Body of pancreas (tissue), 4 donors: Measurements from ENCODE around the gene PRKACA. TPM values are rescaled to one million over a fixed set of nuclear protein-coding genes. Genes with fewer than 3 reads are reported as not detected.
A peak's percentile ranks its signal among the peaks of the same experiment; 100 is the strongest.

ENCODE experiments used
- ATAC-seq: fragments of 150-250 bp; one replicate; pipeline ENCODE4 v1.9.1; 2016
- DNase-seq, 4 donors: peaks; one replicate each; pipeline ENCODE4 v3.0.0-alpha.2; 2019
- H3K27ac ChIP-seq, 4 donors: fragments of 200-600 bp; sonication (generic); 1 replicate in 3 of 4; 2 replicates in 1 of 4; pipeline versions ENCODE4 v1.5.1 to v1.6.1; 2016 to 2019; ENCODE audit warnings: mild to moderate bottlenecking in 1 of 4, mixed read lengths in 1 of 4, moderate library complexity in 1 of 4
- H3K27me3 ChIP-seq, 2 donors: fragments of 200-600 bp; sonication (generic); one replicate each; pipeline ENCODE4 v1.6.0; 2016; ENCODE audit warnings: mild to moderate bottlenecking in 1 of 2
- H3K36me3 ChIP-seq, 2 donors: fragments of 200-600 bp; sonication (generic); replicated peaks in 1 of 2; 2 replicates each; pipeline ENCODE4 v1.5.1; 2016; ENCODE audit warnings: low read depth in 2 of 2; ENCODE audit not compliant: insufficient read depth in 1 of 2
- H3K4me1 ChIP-seq: fragments of 200-600 bp; sonication (generic); one replicate; pipeline ENCODE4 v1.6.0; 2016
- H3K4me3 ChIP-seq, 2 donors: fragments of 200-600 bp; sonication (generic); 1 replicate in 1 of 2; 2 replicates in 1 of 2; pipeline ENCODE4 v1.5.1; 2016 to 2019
- H3K9me3 ChIP-seq, 3 donors: fragments of 200-600 bp; sonication (generic); 1 replicate in 2 of 3; 2 replicates in 1 of 3; pipeline ENCODE4 v1.5.1; 2016
- CTCF ChIP-seq, 7 experiments: fragments of 450-650 bp in 4 of 7; fragments of 200-600 bp in 3 of 7; sonication (generic) in 3 of 7; IDR thresholded peaks; one replicate each; pipeline ENCODE4 v1.5.1; 2016 to 2019; ENCODE audit warnings: antibody characterized with exemption in 7 of 7
- POLR2A ChIP-seq, 3 donors: fragments of 450-650 bp; IDR thresholded peaks; one replicate each; pipeline ENCODE4 v1.6.1; 2016; ENCODE audit warnings: antibody characterized with exemption in 3 of 3, mild to moderate bottlenecking in 2 of 3
- WGBS, 2 donors: methylation state at CpG; one replicate each; pipeline ENCODE4 v1.1.5; 2017; 5-methylcytosine and 5-hydroxymethylcytosine counted together
- intact Hi-C: fragments of 100-400 bp; cut with DNase I; formaldehyde crosslinking; loops from one replicate; pipeline ENCODE4 v1.15.1; 2023
- total RNA-seq, 2 donors: library from RNA; depleted of rRNA; stranded (reverse); fragments of >200 nt; gene quantifications; one replicate each; pipeline ENCODE4 v1.1.0, GENCODE V29; 2016

PRKACA gene
- total RNA-seq, 2 donors from 2014 or later, result 15.5 to 22.6 TPM

GRCh38 chr19:14093117-14093823 is 24.3 kb downstream of the PRKACA start:
- WGBS, 2 donors, result 93 to 96% methylated on average over 8 to 9 of the region's 9 CpGs
- no peak for TF ChIP-seq POLR2A (IDR thresholded peaks at IDR 0.05)
- TF ChIP-seq CTCF (IDR thresholded peaks at IDR 0.05), result no peak

GRCh38 chr19:14091813-14092462 is 25.6 kb downstream of the PRKACA start:
- H3K9me3 ChIP-seq, result no peaks in the 10 kb centered on the region
- H3K27me3 ChIP-seq, result no peaks in the 10 kb centered on the region
- H3K27ac ChIP-seq, result peak overlapping the region in 3 of 4 donors; percentile 80 to 97 (median 90)
- peaks cover 21% of the 10 kb centered on the region for H3K4me1 ChIP-seq
- 20 to 30% methylated on average over 15 of the region's 15 CpGs for WGBS, 2 donors
- H3K4me3 ChIP-seq, result no peak overlapping the region
- no peak for TF ChIP-seq CTCF (IDR thresholded peaks at IDR 0.05)
- TF ChIP-seq POLR2A (IDR thresholded peaks at IDR 0.05), result no peak
- intact Hi-C loops, result no loop called here
- DNase-seq (peak in 1 of 4 donors; percentile 42), ATAC-seq (no peak)
- peaks cover 0 to 3% of the 10 kb centered on the region in 2 donors for H3K36me3 ChIP-seq

More at GRCh38 chr19:14093117-14093823, 24.3 kb downstream of the PRKACA start:
- Histone ChIP-seq H3K27ac (no peak overlapping the region), H3K9me3 (no peaks in the 10 kb centered on the region), H3K27me3 (no peaks in the 10 kb centered on the region), H3K4me3 (no peak overlapping the region), H3K36me3 (peaks cover 0 to 6% of the 10 kb centered on the region in 2 donors), H3K4me1 (peaks cover 21% of the 10 kb centered on the region)
- DNase-seq (no peak), ATAC-seq (no peak)
- intact Hi-C loops, result no loop called here

DNA sequence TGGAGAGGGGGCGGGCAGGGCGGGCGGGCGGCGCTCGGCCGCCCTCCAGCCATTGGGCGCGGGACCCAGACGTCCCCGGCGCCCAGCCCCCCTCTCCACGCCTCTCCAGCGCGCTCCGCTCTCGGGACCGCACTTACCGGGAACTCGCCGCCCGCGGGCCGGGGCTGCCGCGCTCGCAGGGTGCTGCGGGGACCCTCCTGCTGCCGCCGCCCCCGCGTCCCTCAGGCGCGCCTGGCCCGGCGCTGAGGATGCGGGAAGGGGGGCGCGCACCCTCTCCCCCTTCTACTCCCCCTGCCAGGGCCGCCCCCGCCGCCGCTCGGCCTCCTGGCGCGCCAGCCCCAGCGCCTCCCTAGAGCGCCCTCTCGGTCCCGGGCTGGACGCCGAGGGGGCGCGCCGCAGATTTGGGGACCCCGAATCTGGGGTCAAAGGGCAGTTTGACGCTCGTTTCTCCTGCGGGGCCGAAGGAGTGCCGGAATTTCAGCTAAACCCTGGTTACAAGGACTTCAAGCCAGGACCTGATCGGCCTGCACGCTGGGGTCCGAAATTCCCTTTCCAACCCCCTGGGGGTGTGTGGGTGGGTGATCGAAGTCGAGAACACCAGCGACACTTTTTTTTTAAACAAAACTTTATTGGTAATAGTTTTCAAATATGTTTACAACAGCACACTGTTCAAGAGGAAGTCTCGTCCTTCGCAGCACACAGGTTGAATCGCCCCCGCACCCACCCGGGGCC is 26.3 kb downstream of the PRKACA start:
- peak overlapping the region; percentile 35 to 75 for H3K4me3 ChIP-seq
- no peaks in the 10 kb centered on the region for H3K36me3 ChIP-seq
- intact Hi-C loops, result no loop called here
- WGBS, 2 donors, result 1% methylated on average over 22 to 65 of the region's 72 CpGs
- DNase-seq (peak; percentile 37 to 54 (median 44)), ATAC-seq (peak; percentile 82)
- H3K9me3 ChIP-seq, result no peaks in the 10 kb centered on the region
- H3K4me1 ChIP-seq, result peaks cover 21% of the 10 kb centered on the region
- H3K27me3 ChIP-seq, result no peaks in the 10 kb centered on the region
- TF ChIP-seq POLR2A (IDR thresholded peaks at IDR 0.05) (peak; percentile 34 to 78 (median 64)), CTCF (IDR thresholded peaks at IDR 0.05) (peak in 3 of 7 experiments; percentile 19 to 27 (median 21))
- H3K27ac ChIP-seq, result peak overlapping the region; percentile 65 to 97 (median 85)

DNA sequence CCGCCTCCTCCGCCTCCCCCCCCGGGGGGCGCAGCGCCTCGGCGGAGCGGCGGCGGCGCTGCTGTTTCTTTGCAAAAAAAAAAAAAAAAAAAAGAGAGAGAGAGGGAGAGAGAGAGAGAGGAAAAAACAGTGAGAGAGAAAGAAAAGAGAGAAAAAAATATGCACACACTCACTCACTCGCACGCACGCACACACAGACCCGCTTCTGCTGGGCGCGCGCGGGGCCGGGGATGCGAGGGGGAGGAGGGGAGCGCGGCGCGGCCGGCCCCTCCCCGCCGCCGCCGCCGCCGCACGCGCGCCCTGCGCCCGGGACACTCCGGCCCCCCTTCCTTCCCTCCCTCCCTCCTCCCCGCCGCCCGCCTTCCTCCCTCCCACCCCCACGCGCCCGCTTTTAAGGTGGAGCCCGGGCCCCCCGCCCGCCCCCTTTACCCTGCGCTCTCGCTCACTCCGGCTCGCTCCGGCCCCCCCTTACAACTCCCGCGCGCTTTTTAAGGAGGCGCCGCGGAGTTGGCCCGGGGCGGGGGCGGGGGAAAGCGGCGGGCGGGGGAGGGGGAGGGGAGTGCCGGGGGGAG is 27.0 kb downstream of the PRKACA start, which contains the start of gene SAMD1:
TSS of gene SAMD1 (minus strand) at position 243 of the 572 bp plus-strand sequence.
- peak; percentile 81 for ATAC-seq
- intact Hi-C loops, result no loop called here

More for the DNA sequence above, 27.0 kb downstream of the PRKACA start, which contains the start of gene SAMD1:
- H3K9me3 ChIP-seq, result no peaks in the 10 kb centered on the region
- peak within 1 kb of the TSS; percentile 35 to 75 for H3K4me3 ChIP-seq
- DNase-seq, result peak; percentile 91 to 94 (median 93)
- WGBS, 2 donors, result 1% methylated on average over 15 to 29 of the region's 65 CpGs
- peak within 1 kb of the TSS; percentile 65 to 97 (median 85) for H3K27ac ChIP-seq
- TF ChIP-seq CTCF (IDR thresholded peaks at IDR 0.05), result peak in 1 of 7 experiments; percentile 10
- TF ChIP-seq POLR2A (IDR thresholded peaks at IDR 0.05), result no peak
- H3K36me3 ChIP-seq, result no peaks in the 10 kb centered on the region
- peaks cover 23% of the 10 kb centered on the region for H3K4me1 ChIP-seq
- H3K27me3 ChIP-seq, result no peaks in the 10 kb centered on the region
